Cardiac fibroblast (primary cell): ENCODE results near the gene PTPMT1.
"Not testable (repeated sequence)": the region's sequence is repeated elsewhere in the genome, so short reads cannot be mapped to it uniquely, and the experiment has no call there.

ENCODE experiments used
- DNase-seq, 2 donors: peaks; one replicate each; pipeline versions ENCODE4 v3.0.0 to v3.0.0-alpha.2; 2010; ENCODE audit warnings: low read depth in 2 of 2
- H3K4me3 ChIP-seq, 2 donors: replicated peaks in 1 of 2; 1 replicate in 1 of 2; 2 replicates in 1 of 2; pipeline ENCODE4 v1.5.1; 2011; ENCODE audit warnings: low read depth in 2 of 2, low read length in 2 of 2, mild to moderate bottlenecking in 2 of 2, moderate library complexity in 1 of 2
- TF ChIP-seq, protein P1 (sequence below): IDR thresholded peaks from one replicate; pipeline ENCODE4 v1.5.1; 2011; ENCODE audit warnings: low read depth, mild to moderate bottlenecking, low read length, inconsistent platforms

Gene PTPMT1

GRCh38 chr11:47560426-47560825, 5.0 kb upstream of the PTPMT1 start:
- H3K4me3 ChIP-seq, result no peak overlapping the region
- peak in 1 of 2 donors; percentile 36 for DNase-seq
- TF ChIP-seq, protein P1, sequence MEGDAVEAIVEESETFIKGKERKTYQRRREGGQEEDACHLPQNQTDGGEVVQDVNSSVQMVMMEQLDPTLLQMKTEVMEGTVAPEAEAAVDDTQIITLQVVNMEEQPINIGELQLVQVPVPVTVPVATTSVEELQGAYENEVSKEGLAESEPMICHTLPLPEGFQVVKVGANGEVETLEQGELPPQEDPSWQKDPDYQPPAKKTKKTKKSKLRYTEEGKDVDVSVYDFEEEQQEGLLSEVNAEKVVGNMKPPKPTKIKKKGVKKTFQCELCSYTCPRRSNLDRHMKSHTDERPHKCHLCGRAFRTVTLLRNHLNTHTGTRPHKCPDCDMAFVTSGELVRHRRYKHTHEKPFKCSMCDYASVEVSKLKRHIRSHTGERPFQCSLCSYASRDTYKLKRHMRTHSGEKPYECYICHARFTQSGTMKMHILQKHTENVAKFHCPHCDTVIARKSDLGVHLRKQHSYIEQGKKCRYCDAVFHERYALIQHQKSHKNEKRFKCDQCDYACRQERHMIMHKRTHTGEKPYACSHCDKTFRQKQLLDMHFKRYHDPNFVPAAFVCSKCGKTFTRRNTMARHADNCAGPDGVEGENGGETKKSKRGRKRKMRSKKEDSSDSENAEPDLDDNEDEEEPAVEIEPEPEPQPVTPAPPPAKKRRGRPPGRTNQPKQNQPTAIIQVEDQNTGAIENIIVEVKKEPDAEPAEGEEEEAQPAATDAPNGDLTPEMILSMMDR, result no peak

DNA sequence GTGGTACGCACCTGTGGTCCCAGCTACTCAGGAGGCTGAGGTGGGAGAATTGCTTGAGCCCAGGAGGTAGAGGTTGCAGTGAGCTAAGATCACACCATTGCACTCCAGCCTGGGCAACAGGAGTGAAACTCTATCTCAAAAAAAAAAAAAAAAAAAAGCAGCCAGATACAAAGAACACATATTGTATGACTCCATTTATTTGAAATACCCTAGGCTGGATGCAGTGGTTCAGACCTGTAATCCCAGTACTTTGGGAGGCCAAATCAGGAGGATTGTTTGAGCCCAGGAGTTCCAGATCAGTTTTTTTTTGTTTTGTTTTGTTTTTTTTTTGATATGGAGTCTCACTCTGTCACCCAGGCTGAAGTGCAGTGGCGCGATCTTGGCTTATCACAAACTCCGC, 3.0 kb upstream of the PTPMT1 start:
- H3K4me3 ChIP-seq, DNase-seq: not testable (repeated sequence)

DNA sequence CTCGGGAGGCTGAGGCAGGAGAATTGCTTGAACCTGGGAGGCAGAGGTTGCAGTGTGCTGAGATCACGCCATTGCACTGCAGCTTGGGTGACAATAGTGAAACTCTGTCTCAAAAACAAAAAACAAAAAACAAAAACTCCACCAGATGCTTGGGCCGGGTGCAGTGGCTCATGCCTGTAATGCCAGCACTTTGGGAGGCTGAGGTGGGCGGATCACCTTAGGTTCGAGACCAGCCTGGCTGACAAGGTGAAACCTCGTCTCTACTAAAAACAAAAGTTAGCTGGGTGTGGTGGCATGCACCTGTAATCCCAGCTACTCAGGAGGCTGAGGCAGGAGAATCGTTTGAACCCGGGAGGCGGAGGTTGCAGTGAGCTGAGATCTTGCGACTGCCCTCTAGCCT, 1.0 kb upstream of the PTPMT1 start:
- DNase-seq, H3K4me3 ChIP-seq: not testable (repeated sequence)

- TF ChIP-seq, protein P1, result no peak
- H3K4me3 ChIP-seq, result peak overlapping the region; percentile 64 to 81
- no peak for DNase-seq
Measured at GRCh38 chr11:47564933-47565339, 463 bp upstream of the PTPMT1 start.

GRCh38 chr11:47566149-47566698, 825 bp downstream of the PTPMT1 start:
- peak in 1 of 2 donors; percentile 18 for DNase-seq
- H3K4me3 ChIP-seq, result peak overlapping the region; percentile 64 to 81
- TF ChIP-seq, protein P1, result no peak

- no peak overlapping the region for H3K4me3 ChIP-seq
- DNase-seq, result no peak
- TF ChIP-seq, protein P1, result no peak
Measured at GRCh38 chr11:47569646-47570045, 4.2 kb downstream of the PTPMT1 start.

GRCh38 chr11:47570651-47571356, 5.4 kb downstream of the PTPMT1 start:
- DNase-seq, result no peak
- TF ChIP-seq, protein P1, result no peak
- H3K4me3 ChIP-seq, result no peak overlapping the region

- no peak for DNase-seq
- TF ChIP-seq, protein P1, result no peak
- no peak overlapping the region for H3K4me3 ChIP-seq
Measured at GRCh38 chr11:47571357-47571729, 5.9 kb downstream of the PTPMT1 start.
